ENCODE measurements around the gene GALNT17.
"Not testable (repeated sequence)": the region's sequence is repeated elsewhere in the genome, so short reads cannot be mapped to it uniquely, and the experiment has no call there.

Gene GALNT17

GRCh38 chr7:71630516-71630915 lies 498.6 kb downstream of the GALNT17 start:
- no peak for DNase-seq (ENCODE audit: low read depth)

- DNase-seq (ENCODE audit: low read depth): no peak
Observed at GRCh38 chr7:71633551-71634008, 501.6 kb downstream of the GALNT17 start.

GRCh38 chr7:71635849-71636248 lies 503.9 kb downstream of the GALNT17 start:
- not testable (repeated sequence) for DNase-seq (ENCODE audit: low read depth)

GRCh38 chr7:71636329-71636728 lies 504.4 kb downstream of the GALNT17 start:
- no peak for DNase-seq (ENCODE audit: low read depth)

- DNase-seq (ENCODE audit: low read depth): no peak
Observed at GRCh38 chr7:71637578-71637977, 505.6 kb downstream of the GALNT17 start.

- no peak for DNase-seq (ENCODE audit: low read depth)
Observed at GRCh38 chr7:71638108-71638507, 506.2 kb downstream of the GALNT17 start.

- DNase-seq (ENCODE audit: low read depth): no peak
Observed at GRCh38 chr7:71639382-71640085, 507.6 kb downstream of the GALNT17 start.

- DNase-seq (ENCODE audit: low read depth): not testable (repeated sequence)
Observed at GRCh38 chr7:71643031-71643430, 511.1 kb downstream of the GALNT17 start.

- DNase-seq (ENCODE audit: low read depth): no peak
Observed at GRCh38 chr7:71645836-71646235, 513.9 kb downstream of the GALNT17 start.

- no peak for DNase-seq (ENCODE audit: low read depth)
Observed at GRCh38 chr7:71649812-71650211, 517.9 kb downstream of the GALNT17 start.

- no peak for DNase-seq (ENCODE audit: low read depth)
Observed at GRCh38 chr7:71650653-71651337, 518.9 kb downstream of the GALNT17 start.

GRCh38 chr7:71652510-71652909 lies 520.6 kb downstream of the GALNT17 start:
- no peak for DNase-seq (ENCODE audit: low read depth)

- DNase-seq (ENCODE audit: low read depth): no peak
Observed at GRCh38 chr7:71657386-71657785, 525.4 kb downstream of the GALNT17 start.

GRCh38 chr7:71659622-71660021 lies 527.7 kb downstream of the GALNT17 start:
- DNase-seq (ENCODE audit: low read depth): no peak

- no peak for DNase-seq (ENCODE audit: low read depth)
Observed at GRCh38 chr7:71661671-71662224, 529.8 kb downstream of the GALNT17 start.

- no peak for DNase-seq (ENCODE audit: low read depth)
Observed at GRCh38 chr7:71665716-71666115, 533.8 kb downstream of the GALNT17 start.

- DNase-seq (ENCODE audit: low read depth): no peak
Observed at GRCh38 chr7:71668572-71668971, 536.6 kb downstream of the GALNT17 start.

- no peak for DNase-seq (ENCODE audit: low read depth)
Observed at GRCh38 chr7:71679480-71679879, 547.5 kb downstream of the GALNT17 start.

- no peak for DNase-seq (ENCODE audit: low read depth)
Observed at GRCh38 chr7:71682181-71682580, 550.2 kb downstream of the GALNT17 start.

- no peak for DNase-seq (ENCODE audit: low read depth)
Observed at GRCh38 chr7:71682841-71683781, 551.2 kb downstream of the GALNT17 start.

- no peak for DNase-seq (ENCODE audit: low read depth)
Observed at GRCh38 chr7:71687286-71687685, 555.3 kb downstream of the GALNT17 start.
